ENCODE results near the gene ITGAX.

- no peak for TF ChIP-seq CTCF (IDR thresholded peaks at IDR 0.05)
- no peak for TF ChIP-seq EZH2 (IDR thresholded peaks at IDR 0.05; ENCODE audit: borderline replicate concordance, insufficient read depth, low read depth, low read length, poor library complexity, severe bottlenecking)
Observed at GRCh38 chr16:31364421-31364820, 9.4 kb downstream of the ITGAX start.
